Sigmoid colon (tissue), 7 donors: ENCODE data around the gene SCAMP2. TPM values are rescaled to one million over a fixed set of nuclear protein-coding genes. Genes with fewer than 3 reads are reported as not detected.

Source experiments
- DNase-seq: peaks from one replicate; pipeline ENCODE4 v3.0.0-alpha.2; 2019
- H3K27ac ChIP-seq, 4 donors: fragments of 200-600 bp; sonication (generic); one replicate each; pipeline ENCODE4 v1.5.1; 2016 to 2019; ENCODE audit warnings: mild to moderate bottlenecking in 1 of 4
- H3K27me3 ChIP-seq, 3 donors: fragments of 200-600 bp; sonication (generic); one replicate each; pipeline ENCODE4 v1.5.1; 2019; ENCODE audit warnings: mild to moderate bottlenecking in 1 of 3
- H3K36me3 ChIP-seq, 4 donors: fragments of 200-600 bp; sonication (generic); one replicate each; pipeline ENCODE4 v1.5.1; 2016 to 2019
- H3K4me1 ChIP-seq, 4 donors: fragments of 200-600 bp; sonication (generic); one replicate each; pipeline ENCODE4 v1.5.1; 2017 to 2019
- H3K4me3 ChIP-seq, 4 donors: fragments of 200-600 bp; sonication (generic); one replicate each; pipeline ENCODE4 v1.5.1; 2017 to 2019; ENCODE audit warnings: mild to moderate bottlenecking in 2 of 4, moderate library complexity in 1 of 4
- H3K9me3 ChIP-seq, 4 donors: fragments of 200-600 bp in 3 of 4; sonication (generic) in 3 of 4; one replicate each; pipeline versions ENCODE4 v1.5.1 to v1.6.1; 2013 to 2019
- EP300 ChIP-seq, 4 donors: sonication (generic); formaldehyde crosslinking; IDR thresholded peaks; one replicate each; pipeline ENCODE4 v1.6.1; 2017; ENCODE audit warnings: antibody characterized with exemption in 4 of 4
- POLR2A ChIP-seq, 2 donors: fragments of 450-650 bp; IDR thresholded peaks; one replicate each; pipeline ENCODE4 v1.6.1; 2016; ENCODE audit warnings: antibody characterized with exemption in 2 of 2, mild to moderate bottlenecking in 2 of 2, moderate library complexity in 2 of 2
- POLR2AphosphoS5 ChIP-seq, 4 donors: sonication (generic); formaldehyde crosslinking; IDR thresholded peaks; one replicate each; pipeline ENCODE4 v1.6.1; 2017; ENCODE audit warnings: antibody characterized with exemption in 4 of 4
- WGBS, 2 donors: extraction: QIAGEN DNeasy Blood & Tissue Kit; methylation state at CpG; one replicate each; pipeline ENCODE4 v1.1.7; 2013; 5-methylcytosine and 5-hydroxymethylcytosine counted together
- intact Hi-C: fragments of 100-400 bp; cut with DNase I; formaldehyde crosslinking; loops from one replicate; pipeline ENCODE4 v1.15.1; 2023
- polyA plus RNA-seq, 3 donors: library from polyadenylated mRNA; stranded (reverse); fragments of 200-250 nt; gene quantifications; one replicate each; pipeline ENCODE4 v1.2.3, GENCODE V29; 2013
- total RNA-seq, 4 donors: library from RNA; depleted of rRNA; stranded (reverse); fragments of >200 nt; gene quantifications; one replicate each; pipeline ENCODE4 v1.1.0, GENCODE V29; 2016
- TF ChIP-seq, protein P1 (sequence below), 4 experiments: fragments of 450-650 bp in 3 of 4; fragments of 200-600 bp in 1 of 4; IDR thresholded peaks; one replicate each; pipeline ENCODE4 v1.5.1; 2016 to 2019; ENCODE audit warnings: antibody characterized with exemption in 4 of 4, mild to moderate bottlenecking in 3 of 4, moderate library complexity in 2 of 4
- donor health status: healthy with polysubstance abuse.
- donor health status: Bipolar disorder and iron deficiency.
- donor health status: healthy.

SCAMP2 gene
- total and polyA plus RNA-seq, 7 donors = 27.8 to 131 (median 35.3) TPM

GRCh38 chr15:74826921-74827320 is 46.2 kb downstream of the SCAMP2 start:
- TF ChIP-seq POLR2A (IDR thresholded peaks at IDR 0.05) = no peak
- TF ChIP-seq POLR2AphosphoS5 (IDR thresholded peaks at IDR 0.05) = no peak
- no peak for TF ChIP-seq EP300 (IDR thresholded peaks at IDR 0.05)
- WGBS, 2 donors = 24 to 31% methylated on average over 21 of the region's 21 CpGs
- peaks cover 0 to 33% (median 25%) of the 10 kb centered on the region in 3 donors for H3K27me3 ChIP-seq

GRCh38 chr15:74826364-74826819 is 46.8 kb downstream of the SCAMP2 start, which contains the start of gene CPLX3:
Gene CPLX3, plus strand, starts transcription at chr15:74826627. Its CDS starts 77 bp downstream, at chr15:74826704.
- TF ChIP-seq POLR2AphosphoS5 (IDR thresholded peaks at IDR 0.05) (no peak), POLR2A (IDR thresholded peaks at IDR 0.05) (no peak), EP300 (IDR thresholded peaks at IDR 0.05) (no peak)
- TF ChIP-seq, protein P1, sequence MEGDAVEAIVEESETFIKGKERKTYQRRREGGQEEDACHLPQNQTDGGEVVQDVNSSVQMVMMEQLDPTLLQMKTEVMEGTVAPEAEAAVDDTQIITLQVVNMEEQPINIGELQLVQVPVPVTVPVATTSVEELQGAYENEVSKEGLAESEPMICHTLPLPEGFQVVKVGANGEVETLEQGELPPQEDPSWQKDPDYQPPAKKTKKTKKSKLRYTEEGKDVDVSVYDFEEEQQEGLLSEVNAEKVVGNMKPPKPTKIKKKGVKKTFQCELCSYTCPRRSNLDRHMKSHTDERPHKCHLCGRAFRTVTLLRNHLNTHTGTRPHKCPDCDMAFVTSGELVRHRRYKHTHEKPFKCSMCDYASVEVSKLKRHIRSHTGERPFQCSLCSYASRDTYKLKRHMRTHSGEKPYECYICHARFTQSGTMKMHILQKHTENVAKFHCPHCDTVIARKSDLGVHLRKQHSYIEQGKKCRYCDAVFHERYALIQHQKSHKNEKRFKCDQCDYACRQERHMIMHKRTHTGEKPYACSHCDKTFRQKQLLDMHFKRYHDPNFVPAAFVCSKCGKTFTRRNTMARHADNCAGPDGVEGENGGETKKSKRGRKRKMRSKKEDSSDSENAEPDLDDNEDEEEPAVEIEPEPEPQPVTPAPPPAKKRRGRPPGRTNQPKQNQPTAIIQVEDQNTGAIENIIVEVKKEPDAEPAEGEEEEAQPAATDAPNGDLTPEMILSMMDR (IDR thresholded peaks at IDR 0.05) = no peak
- Histone ChIP-seq H3K4me3 (no peak within 1 kb of the TSS), H3K27ac (no peak within 1 kb of the TSS), H3K27me3 (peaks cover 0 to 33% (median 25%) of the 10 kb centered on the region in 3 donors), H3K4me1 (peaks cover 0 to 11% (median 9%) of the 10 kb centered on the region in 4 donors), H3K9me3 (no peaks in the 10 kb centered on the region), H3K36me3 (no peaks in the 10 kb centered on the region)
- intact Hi-C loops = no loop called here
- 5 to 8% methylated on average over 40 to 44 of the region's 44 CpGs for WGBS, 2 donors
- no peak for DNase-seq

More at GRCh38 chr15:74826921-74827320, 46.2 kb downstream of the SCAMP2 start:
- DNase-seq = no peak
- Histone ChIP-seq H3K27ac (no peak overlapping the region), H3K36me3 (no peaks in the 10 kb centered on the region), H3K4me3 (no peak overlapping the region), H3K9me3 (no peaks in the 10 kb centered on the region), H3K4me1 (peaks cover 0 to 11% (median 9%) of the 10 kb centered on the region in 4 donors)
- intact Hi-C loops = no loop called here

GRCh38 chr15:74825866-74826265 is 47.3 kb downstream of the SCAMP2 start:
- H3K4me3 ChIP-seq = no peak overlapping the region
- H3K9me3 ChIP-seq = no peaks in the 10 kb centered on the region
- peaks cover 0 to 33% (median 25%) of the 10 kb centered on the region in 3 donors for H3K27me3 ChIP-seq
- H3K36me3 ChIP-seq = no peaks in the 10 kb centered on the region
- no peak for DNase-seq
- H3K4me1 ChIP-seq = peaks cover 0 to 6% (median 6%) of the 10 kb centered on the region in 4 donors
- TF ChIP-seq, protein P1 (IDR thresholded peaks at IDR 0.05) = no peak
- TF ChIP-seq POLR2AphosphoS5 (IDR thresholded peaks at IDR 0.05) = no peak
- no peak for TF ChIP-seq POLR2A (IDR thresholded peaks at IDR 0.05)
- no peak for TF ChIP-seq EP300 (IDR thresholded peaks at IDR 0.05)
- no peak overlapping the region for H3K27ac ChIP-seq
- intact Hi-C loops = no loop called here
- 55 to 63% methylated on average over 10 of the region's 10 CpGs for WGBS, 2 donors

DNA sequence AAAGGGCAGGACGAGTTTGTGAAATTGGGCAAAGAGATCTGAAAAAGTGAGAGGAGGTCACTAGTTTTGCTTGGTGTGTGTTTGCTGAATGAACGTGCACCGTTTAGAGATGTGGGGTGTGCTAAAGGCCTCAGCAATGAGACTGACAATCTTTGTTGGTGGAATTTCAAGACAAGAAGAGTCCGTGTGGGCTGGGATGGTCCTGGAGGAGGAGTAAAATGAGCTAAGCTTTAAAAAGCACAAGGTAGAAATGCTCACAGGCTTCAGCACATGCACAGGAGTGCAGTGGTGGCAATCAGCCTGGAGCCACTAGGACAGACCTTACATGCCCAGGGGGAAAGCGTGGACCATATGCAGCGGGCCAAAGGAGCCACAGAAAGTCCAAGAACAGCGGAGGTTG is 48.2 kb downstream of the SCAMP2 start:
- intact Hi-C loops = no loop called here
- no peaks in the 10 kb centered on the region for H3K36me3 ChIP-seq
- H3K27ac ChIP-seq = no peak overlapping the region
- peaks cover 0 to 6% (median 3%) of the 10 kb centered on the region in 4 donors for H3K4me1 ChIP-seq
- TF ChIP-seq POLR2AphosphoS5 (IDR thresholded peaks at IDR 0.05) (no peak), EP300 (IDR thresholded peaks at IDR 0.05) (no peak), POLR2A (IDR thresholded peaks at IDR 0.05) (no peak)
- TF ChIP-seq, protein P1 (IDR thresholded peaks at IDR 0.05) = no peak
- WGBS, 2 donors = 80 to 83% methylated on average over 7 of the region's 7 CpGs
- peaks cover 0 to 33% (median 25%) of the 10 kb centered on the region in 3 donors for H3K27me3 ChIP-seq
- DNase-seq = no peak
- no peak overlapping the region for H3K4me3 ChIP-seq
- no peaks in the 10 kb centered on the region for H3K9me3 ChIP-seq

DNA sequence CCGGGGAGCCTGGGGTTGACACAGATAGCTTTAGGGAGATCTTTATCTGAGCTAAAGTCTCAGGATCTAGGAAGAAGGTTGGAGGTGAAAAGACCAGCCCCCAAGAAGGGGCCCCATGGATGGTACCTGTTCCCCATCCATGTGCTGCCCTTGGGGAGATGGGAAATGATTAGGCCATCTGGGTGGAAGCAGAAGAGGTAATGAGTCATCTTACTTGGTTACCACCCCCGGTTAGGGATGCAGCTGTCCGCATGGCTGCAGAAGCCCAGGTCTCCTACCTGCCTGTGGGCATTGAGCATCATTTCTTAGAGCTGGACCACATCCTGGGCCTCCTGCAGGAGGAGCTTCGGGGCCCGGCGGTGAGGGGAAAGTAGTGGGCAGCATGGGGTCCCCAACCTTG is 49.8 kb downstream of the SCAMP2 start:
- WGBS, 2 donors = 80% methylated on average over 6 of the region's 6 CpGs
- DNase-seq = no peak
- TF ChIP-seq EP300 (IDR thresholded peaks at IDR 0.05) = no peak
- TF ChIP-seq, protein P1 (IDR thresholded peaks at IDR 0.05) = no peak
- no peak for TF ChIP-seq POLR2A (IDR thresholded peaks at IDR 0.05)
- no peak for TF ChIP-seq POLR2AphosphoS5 (IDR thresholded peaks at IDR 0.05)

More for the DNA sequence above, 49.8 kb downstream of the SCAMP2 start:
- Histone ChIP-seq H3K4me1 (peaks cover 0 to 6% (median 4%) of the 10 kb centered on the region in 4 donors), H3K9me3 (no peaks in the 10 kb centered on the region), H3K27ac (no peak overlapping the region), H3K4me3 (no peak overlapping the region), H3K27me3 (peaks cover 0 to 28% (median 25%) of the 10 kb centered on the region in 3 donors), H3K36me3 (no peaks in the 10 kb centered on the region)
- intact Hi-C loops = no loop called here
